Neural progenitor cell (in vitro differentiated cells): Measurements from ENCODE around the gene SOX10.

ENCODE experiments used
- CTCF ChIP-seq: fragments of 200-600 bp; sonication (generic); IDR thresholded peaks from 2 replicates; pipeline ENCODE4 v1.5.1; 2017; ENCODE audit warnings: antibody characterized with exemption, mild to moderate bottlenecking
- EZH2 ChIP-seq: fragments of 200-600 bp; sonication (generic); IDR thresholded peaks from 2 replicates; pipeline ENCODE4 v1.6.1; 2017; ENCODE audit warnings: antibody characterized with exemption, mild to moderate bottlenecking, moderate library complexity
- EZH2phosphoT487 ChIP-seq: fragments of 200-600 bp; sonication (generic); IDR thresholded peaks from 2 replicates; pipeline ENCODE4 v1.6.1; 2017; ENCODE audit warnings: antibody characterized with exemption

GRCh38 chr22:37943136-37943824, 41.1 kb downstream of the SOX10 start:
- TF ChIP-seq CTCF = no peak
- TF ChIP-seq EZH2 = no peak
- TF ChIP-seq EZH2phosphoT487 = no peak
